Metanephros (tissue), 1 donor: ENCODE data around the gene PLEKHG3. TPM values are rescaled to one million over a fixed set of nuclear protein-coding genes. Genes with fewer than 3 reads are reported as not detected.

Source experiments
- total RNA-seq: library from RNA; depleted of rRNA; stranded (reverse); fragments of >200 nt; gene quantifications from one replicate; pipeline ENCODE4 v1.2.3, GENCODE V29; 2014

The PLEKHG3 gene
- total RNA-seq, result 108 TPM

DNA sequence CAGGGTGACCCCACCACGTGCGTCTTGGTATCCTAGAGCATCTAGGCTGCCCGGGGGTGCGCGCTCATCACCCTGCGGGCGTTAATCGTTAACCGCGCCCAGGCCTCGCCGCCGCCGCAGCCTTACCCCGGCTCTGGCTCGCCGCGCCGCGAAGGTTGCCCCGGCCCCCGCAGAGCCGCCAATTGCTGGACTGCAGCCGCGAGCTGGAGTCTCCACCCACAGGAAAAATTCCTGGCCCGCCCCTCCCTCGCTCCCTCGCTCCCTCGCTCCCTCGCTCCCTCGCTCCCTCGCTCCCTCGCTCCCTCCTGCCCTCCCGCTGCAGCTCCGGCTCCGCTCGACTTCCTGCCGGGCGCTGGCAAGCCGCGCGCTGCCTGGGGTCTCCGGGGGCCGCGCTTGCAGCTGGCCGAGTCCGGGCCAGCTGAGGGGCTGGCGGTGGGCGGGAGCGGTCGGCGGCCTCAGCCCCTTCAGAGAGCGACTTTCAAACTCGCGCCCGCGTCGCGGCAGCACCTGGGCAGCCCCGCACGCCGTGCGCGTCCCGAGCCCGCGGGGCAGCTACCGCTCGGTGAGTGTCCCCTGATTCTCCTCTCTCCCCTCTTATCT is at the start of gene PLEKHG3:
TSS of gene PLEKHG3 (plus strand) at position 282 of the 600 bp plus-strand sequence. CDS start 23,208 bp downstream, outside the sequence.

Other genes with a start within 250 kb of the PLEKHG3 start
- gene AKAP5, start 238.9 kb upstream of the PLEKHG3 start, total RNA-seq, result 4.6 TPM
- 12.6 TPM for gene ZBTB25, start 200.6 kb upstream of the PLEKHG3 start, total RNA-seq
- 58.0 TPM for gene ZBTB1, start 199.7 kb upstream of the PLEKHG3 start, total RNA-seq
- gene HSPA2, start 163.7 kb upstream of the PLEKHG3 start, total RNA-seq, result 47.2 TPM
- 0.41 TPM for gene PPP1R36, start 154.5 kb upstream of the PLEKHG3 start, total RNA-seq
- gene SPTB, start 175.5 kb downstream of the PLEKHG3 start, total RNA-seq, result 89.3 TPM
- gene CHURC1, start 210.0 kb downstream of the PLEKHG3 start, total RNA-seq, result 39.7 TPM
- gene GPX2, start 238.3 kb downstream of the PLEKHG3 start, total RNA-seq, result 2.5 TPM